ENCODE results near the gene ZBTB38. TPM values are rescaled to one million over a fixed set of nuclear protein-coding genes. Genes with fewer than 3 reads are reported as not detected.

The ZBTB38 gene
- total and polyA plus RNA-seq, 3 donors from 2014 or later, result 66.7 to 167 (median 131) TPM

DNA sequence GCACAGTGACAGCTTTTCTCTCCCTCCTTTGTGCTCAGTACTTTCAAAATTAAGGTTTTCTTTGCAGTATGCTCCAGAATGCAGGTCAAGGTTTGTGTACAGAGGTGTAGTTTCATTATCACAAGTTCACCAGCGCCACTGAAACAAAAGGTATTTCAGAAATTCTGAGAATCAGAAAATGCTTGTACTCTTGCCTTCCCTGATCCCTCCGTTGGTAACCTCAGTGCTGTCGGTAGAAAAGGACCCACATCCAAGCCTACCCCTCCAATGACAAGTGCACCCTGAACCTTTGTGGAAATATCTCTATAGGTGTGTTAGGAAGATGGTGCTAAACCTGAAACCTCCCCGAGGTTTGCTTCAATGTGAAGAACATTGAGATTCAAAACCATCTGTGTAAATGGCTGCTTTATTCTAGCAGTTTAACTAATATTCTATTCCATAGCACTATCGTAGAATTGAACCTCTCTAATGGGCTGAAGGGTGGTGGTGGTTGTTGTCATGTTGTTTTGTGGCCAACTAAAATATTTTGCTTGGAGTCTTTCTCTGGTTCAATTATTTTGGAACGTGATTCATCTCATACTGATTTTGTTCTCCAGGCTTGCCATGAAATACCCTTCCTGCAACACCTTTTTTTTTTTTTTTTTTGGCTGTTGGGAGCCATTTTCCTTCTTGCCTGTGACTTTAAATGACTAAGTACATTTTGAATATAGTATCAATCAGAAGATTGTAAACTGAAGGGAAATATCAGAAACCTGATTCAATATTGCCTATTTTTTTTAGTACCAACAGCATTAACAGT, 20.7 kb downstream of the ZBTB38 start:
- Histone ChIP-seq H3K27me3 (no peaks in the 10 kb centered on the region), H3K36me3 (ENCODE audit: low read depth, missing control alignments) (no peaks in the 10 kb centered on the region), H3K4me3 (peak overlapping the region in 1 of 2 donors; percentile 27), H3K9me3 (no peaks in the 10 kb centered on the region), H3K4me1 (peaks cover 21% of the 10 kb centered on the region), H3K27ac (peak overlapping the region; percentile 63 to 70)
- no peak for TF ChIP-seq POLR2A (IDR thresholded peaks at IDR 0.05)
- TF ChIP-seq, protein P1, sequence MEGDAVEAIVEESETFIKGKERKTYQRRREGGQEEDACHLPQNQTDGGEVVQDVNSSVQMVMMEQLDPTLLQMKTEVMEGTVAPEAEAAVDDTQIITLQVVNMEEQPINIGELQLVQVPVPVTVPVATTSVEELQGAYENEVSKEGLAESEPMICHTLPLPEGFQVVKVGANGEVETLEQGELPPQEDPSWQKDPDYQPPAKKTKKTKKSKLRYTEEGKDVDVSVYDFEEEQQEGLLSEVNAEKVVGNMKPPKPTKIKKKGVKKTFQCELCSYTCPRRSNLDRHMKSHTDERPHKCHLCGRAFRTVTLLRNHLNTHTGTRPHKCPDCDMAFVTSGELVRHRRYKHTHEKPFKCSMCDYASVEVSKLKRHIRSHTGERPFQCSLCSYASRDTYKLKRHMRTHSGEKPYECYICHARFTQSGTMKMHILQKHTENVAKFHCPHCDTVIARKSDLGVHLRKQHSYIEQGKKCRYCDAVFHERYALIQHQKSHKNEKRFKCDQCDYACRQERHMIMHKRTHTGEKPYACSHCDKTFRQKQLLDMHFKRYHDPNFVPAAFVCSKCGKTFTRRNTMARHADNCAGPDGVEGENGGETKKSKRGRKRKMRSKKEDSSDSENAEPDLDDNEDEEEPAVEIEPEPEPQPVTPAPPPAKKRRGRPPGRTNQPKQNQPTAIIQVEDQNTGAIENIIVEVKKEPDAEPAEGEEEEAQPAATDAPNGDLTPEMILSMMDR (IDR thresholded peaks at IDR 0.05), result no peak
- DNase-seq, result no peak
- 48% methylated on average over 6 of the region's 6 CpGs for WGBS, 2 donors
- intact Hi-C loops (cut with DNase I; ENCODE audit: low total_unique reads), result no loop called here

DNA sequence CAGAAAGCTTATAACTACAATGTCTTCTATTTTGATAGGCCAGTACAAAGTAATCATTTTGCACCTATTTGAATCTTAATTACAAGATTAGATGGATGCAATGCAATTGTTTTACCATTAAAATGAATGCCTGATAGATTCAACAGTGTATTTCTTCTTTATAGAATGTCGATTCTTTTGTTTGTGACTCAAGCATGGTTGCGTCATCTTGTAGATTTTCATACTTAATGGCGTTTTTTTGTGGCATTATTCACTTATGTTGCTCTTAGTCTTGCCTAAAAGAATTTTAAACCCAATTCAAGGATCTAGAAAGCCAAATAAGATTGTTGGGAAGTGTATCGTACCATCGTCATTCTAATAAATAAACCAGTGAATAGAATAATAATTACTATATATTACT, 21.4 kb downstream of the ZBTB38 start:
- no peak for DNase-seq
- 93% methylated on average over 5 of the region's 5 CpGs for WGBS, 2 donors
- intact Hi-C loops (cut with DNase I; ENCODE audit: low total_unique reads), result no loop called here
- no peaks in the 10 kb centered on the region for H3K36me3 ChIP-seq (ENCODE audit: low read depth, missing control alignments)
- H3K4me3 ChIP-seq, result no peak overlapping the region
- no peak for TF ChIP-seq POLR2A (IDR thresholded peaks at IDR 0.05)
- TF ChIP-seq, protein P1 (IDR thresholded peaks at IDR 0.05), result no peak
- H3K27me3 ChIP-seq, result no peaks in the 10 kb centered on the region
- no peak overlapping the region for H3K27ac ChIP-seq
- H3K9me3 ChIP-seq, result no peaks in the 10 kb centered on the region
- peaks cover 21% of the 10 kb centered on the region for H3K4me1 ChIP-seq

DNA sequence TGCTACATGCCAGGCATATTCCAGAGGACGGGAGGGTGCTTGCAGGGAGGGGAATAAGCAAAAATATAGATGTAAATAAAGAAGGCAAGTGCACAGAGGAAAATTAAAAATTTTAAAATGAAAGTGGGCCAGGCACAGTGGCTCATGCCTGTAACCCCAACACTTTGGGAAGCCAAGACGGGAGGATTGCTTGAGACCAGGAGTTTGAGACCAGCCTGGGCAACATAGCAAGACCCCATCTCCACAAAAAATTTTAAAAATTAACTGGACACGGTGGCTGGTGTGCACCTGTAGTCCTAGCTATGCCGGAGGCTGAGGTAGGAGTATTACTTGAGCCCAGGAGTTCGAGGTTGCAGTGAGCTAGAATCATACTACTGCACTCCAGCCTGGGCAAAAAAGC, 22.4 kb downstream of the ZBTB38 start:
- no peak for DNase-seq
- H3K4me3 ChIP-seq, result no peak overlapping the region
- H3K27ac ChIP-seq, result peak overlapping the region in 1 of 2 donors; percentile 86
- H3K4me1 ChIP-seq, result peaks cover 21% of the 10 kb centered on the region
- 93 to 94% methylated on average over 5 of the region's 5 CpGs for WGBS, 2 donors
- H3K36me3 ChIP-seq (ENCODE audit: low read depth, missing control alignments), result no peaks in the 10 kb centered on the region
- H3K9me3 ChIP-seq, result no peaks in the 10 kb centered on the region
- TF ChIP-seq, protein P1 (IDR thresholded peaks at IDR 0.05), result no peak
- no peak for TF ChIP-seq POLR2A (IDR thresholded peaks at IDR 0.05)
- intact Hi-C loops (cut with DNase I; ENCODE audit: low total_unique reads), result no loop called here
- H3K27me3 ChIP-seq, result no peaks in the 10 kb centered on the region

DNA sequence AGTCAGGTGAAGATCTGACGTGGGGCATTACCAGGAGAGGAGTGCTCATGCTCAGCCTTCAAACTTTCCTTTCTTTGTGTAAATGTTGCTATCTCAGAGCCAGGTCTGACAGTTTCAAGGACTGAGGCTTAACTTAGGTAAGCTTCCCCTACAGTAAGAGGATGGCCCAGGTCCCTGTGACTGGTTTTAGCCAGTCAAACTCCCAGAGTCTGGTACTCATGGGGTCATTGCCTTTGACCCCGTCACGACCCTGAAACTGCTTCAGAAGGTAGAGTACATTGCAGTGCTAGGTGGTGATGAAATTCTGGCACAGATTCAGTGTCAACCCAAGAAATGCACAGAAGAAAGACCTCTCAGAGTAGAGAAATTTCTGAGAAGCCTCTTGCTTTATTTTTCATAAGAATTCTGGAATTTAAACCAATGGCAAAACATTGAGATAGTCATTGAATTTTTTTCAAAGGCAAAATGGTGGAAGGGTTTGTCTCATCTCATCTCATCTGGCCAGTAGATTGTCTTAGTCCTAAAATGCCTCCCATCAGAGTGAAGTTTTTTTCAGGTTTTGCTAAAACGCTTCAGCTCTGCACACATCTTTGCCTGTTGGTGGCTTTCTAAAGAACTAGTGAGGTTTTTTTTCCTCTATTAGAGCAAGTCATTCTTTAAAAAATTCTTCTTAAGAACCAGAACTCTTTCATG, 23.1 kb downstream of the ZBTB38 start:
- WGBS, 2 donors, result 72 to 73% methylated on average over 4 of the region's 4 CpGs
- no peak for TF ChIP-seq POLR2A (IDR thresholded peaks at IDR 0.05)
- TF ChIP-seq, protein P1 (IDR thresholded peaks at IDR 0.05), result no peak
- Histone ChIP-seq H3K27ac (peak overlapping the region in 1 of 2 donors; percentile 86), H3K27me3 (no peaks in the 10 kb centered on the region), H3K36me3 (ENCODE audit: low read depth, missing control alignments) (no peaks in the 10 kb centered on the region), H3K9me3 (no peaks in the 10 kb centered on the region), H3K4me3 (no peak overlapping the region), H3K4me1 (peaks cover 21% of the 10 kb centered on the region)
- no peak for DNase-seq
- intact Hi-C loops (cut with DNase I; ENCODE audit: low total_unique reads), result no loop called here
